Fibroblast of the conjunctiva (primary cell): ENCODE results near the gene ATP6AP1.

Experiments used
- DNase-seq: peaks from one replicate; pipeline ENCODE4 v3.0.0-alpha.2; 2010; ENCODE audit warnings: low read depth

The ATP6AP1 gene

DNA sequence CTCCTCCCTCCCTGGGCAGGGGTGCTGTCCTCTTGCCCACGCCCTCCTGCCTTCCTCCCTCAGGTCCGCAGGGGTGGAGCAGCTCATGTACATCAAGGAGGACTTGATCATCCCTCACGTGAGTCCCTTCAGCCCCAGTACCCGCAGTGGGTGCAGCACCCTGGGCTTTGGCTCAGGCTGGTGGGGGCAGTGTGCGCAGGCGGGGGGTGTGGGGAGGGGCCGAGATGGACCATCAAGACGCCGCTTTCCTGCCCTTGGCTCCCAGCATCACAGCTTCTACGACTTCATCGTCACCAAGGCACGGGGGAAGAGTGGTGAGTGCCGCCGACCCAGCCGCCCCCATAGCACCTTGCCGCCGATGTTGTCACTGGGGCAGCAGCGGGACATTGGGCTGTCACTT is 21.1 kb downstream of the ATP6AP1 start:
- DNase-seq, result no peak

DNA sequence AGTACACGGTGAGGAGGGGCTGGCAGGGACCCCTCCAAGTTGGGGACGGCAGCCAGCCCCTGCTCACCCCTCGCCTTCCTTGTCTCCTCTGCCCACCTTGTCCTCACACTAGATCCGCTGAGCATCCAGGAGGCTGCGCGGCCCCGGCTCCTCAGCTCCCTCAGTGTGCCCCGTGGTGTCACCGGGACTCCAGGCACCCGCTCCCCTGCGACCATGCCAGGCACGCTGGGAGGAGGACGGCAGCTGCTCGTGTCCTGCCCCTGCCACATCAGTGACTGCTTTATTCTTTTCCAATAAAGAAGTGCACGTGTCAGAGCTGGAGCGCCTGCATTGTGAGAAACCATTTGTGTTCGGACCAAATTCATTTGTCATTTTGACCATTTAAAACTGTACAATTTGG is 21.8 kb downstream of the ATP6AP1 start:
- no peak for DNase-seq

DNA sequence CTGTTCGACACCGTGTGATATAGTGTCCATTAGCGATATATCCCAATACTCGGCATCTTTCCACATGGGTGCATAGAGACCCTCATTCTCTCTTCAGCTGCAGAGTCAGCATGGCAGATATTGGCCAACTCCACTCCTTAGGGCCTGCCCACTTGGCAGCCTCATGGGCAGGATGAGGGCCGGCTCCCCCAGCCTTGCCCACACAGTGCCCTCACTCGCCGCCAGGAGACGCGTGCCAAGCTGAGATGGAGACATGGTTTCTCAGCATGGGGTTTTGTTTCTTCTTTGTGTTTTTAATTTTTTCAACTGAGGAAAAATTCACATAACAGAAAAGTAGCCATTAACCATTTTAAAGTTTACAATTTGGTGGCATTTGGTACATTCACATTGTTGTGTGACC is 24.3 kb downstream of the ATP6AP1 start:
- no peak for DNase-seq

DNA sequence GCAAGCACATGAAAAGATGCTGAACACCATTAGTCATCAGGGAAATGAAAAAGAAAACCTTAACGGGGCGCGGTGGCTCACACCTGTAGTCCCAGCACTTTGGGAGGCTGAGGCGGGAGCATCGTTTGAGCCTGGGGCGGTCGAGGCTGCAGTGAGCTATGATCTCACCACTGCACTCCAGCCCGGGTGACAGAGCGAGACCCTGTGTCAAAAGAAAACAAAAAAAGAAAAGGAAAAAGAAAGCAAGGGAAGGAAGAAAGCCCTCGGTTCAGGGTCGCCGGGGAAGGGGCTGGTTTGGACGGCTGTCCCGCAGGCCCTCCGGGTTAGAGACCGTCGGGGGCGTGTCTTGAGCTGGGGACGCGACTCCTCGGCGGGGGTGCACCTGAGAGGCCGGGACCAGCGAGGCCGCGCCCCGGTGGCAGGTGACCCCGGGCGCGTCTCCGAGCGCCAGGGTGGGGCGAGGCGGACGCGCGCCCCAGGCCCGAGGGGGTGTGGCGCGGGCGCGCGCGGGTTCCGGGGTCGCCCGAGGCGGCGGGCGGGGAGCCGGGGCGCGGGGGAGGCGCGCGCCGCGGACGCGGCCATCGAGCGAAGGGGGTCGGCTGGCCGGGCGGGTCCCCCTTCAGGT is 29.1 kb downstream of the ATP6AP1 start:
- DNase-seq, result no peak

DNA sequence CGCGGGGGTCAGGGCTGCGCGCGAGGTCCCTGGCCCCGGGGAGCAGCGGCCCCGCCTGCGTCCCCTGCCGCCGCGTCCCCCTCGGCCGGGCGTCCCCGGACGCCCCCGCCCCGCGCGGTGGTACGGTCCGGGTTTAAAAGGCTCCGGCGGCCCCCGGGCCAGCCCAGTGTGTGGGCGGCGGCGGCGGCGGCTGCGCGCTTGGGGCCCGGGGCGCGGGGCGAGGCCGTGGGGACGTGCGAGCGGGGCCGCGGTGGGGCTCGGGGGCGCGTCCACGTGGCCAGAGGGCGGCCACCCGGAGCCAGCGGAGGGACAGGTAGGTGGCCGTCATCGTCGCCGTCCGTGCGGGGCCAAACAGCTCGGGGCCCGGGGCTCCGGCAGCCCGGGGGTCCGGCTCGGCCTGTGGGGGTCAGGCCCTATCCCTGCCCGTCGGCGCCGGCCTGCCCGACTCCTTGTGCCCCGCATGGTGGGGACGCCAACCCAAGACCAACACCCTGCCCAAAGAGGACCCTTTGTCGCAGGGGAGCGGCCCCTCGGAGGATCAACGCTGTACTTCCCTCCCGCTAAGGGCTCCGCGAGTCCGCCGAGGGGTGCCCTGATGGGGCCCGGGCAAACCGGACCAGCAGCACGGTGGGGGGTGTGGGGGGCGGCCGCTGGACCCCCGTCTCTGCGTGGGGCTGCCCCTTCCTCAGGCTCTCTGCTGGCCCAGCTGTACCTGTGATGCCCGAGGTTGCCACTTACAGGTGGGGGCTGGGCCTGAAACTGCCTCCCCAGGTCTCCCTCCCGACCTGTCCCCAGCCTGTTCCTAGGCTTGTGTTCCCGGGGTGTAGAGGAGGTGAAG is 29.9 kb downstream of the ATP6AP1 start, which contains the start of gene PLXNA3:
Gene PLXNA3, plus strand, starts transcription at position 166 of the 838 bp plus-strand sequence. CDS start 1,903 bp downstream, outside the sequence.
- no peak for DNase-seq

DNA sequence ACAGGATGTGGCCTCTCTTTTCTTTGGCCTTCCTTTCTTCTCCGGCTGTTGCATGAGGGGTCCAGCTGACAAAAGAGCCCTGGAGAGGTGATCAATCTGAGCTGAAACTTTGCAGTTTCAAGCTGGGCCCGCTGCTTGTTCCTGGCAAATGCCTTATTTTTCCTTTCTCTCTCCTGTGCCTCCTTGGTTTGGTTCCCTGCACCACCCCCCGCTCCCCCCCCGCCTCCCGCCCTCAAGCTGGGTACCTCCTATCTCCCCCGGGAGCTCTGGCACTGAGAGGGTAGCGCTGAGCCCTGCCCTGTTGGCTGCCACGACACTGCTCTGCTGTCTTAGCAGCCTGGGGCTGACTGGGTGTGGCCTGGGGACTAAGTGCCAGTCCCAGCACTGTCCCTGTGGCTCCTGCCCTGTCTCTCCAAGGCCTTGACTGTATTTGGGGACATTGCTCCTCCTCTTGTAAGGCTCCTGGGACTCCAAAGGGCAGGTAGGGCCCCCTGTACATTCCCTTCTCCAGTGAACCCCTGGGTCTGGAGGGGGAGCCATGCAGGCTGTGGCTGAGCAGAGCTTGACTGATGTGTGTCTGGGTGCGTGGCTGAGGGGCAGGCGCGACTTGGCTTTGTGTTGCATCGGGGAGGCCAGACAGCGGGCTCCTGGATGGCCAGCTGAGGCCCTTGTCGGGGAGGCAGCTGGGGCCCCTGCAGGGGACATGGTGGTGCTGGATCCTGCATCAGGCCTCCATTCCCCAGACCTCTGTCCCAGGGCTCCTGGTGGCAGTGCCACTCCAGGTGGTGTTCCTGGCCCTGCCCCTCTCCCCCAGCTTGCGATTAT is 30.7 kb downstream of the ATP6AP1 start:
- DNase-seq, result no peak

DNA sequence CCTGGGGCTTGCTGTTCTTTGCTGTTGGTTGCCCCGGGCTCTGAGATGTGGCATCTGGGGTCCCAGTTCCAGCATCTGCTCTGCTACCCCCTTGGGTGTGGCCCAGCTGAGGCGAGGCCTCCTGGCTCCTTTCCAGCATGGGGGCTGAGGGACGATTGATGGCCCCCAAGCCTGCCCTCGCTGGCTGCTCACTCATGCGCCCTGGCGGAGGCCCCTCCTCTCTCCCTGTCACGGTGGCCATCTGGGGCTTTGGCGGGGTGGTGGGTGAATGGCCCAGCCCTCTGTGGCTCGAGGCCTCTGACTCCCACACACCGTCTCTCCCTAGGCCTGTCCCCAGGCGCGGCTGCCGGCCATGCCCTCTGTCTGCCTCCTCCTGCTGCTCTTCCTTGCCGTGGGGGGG is 31.4 kb downstream of the ATP6AP1 start:
- DNase-seq, result no peak

DNA sequence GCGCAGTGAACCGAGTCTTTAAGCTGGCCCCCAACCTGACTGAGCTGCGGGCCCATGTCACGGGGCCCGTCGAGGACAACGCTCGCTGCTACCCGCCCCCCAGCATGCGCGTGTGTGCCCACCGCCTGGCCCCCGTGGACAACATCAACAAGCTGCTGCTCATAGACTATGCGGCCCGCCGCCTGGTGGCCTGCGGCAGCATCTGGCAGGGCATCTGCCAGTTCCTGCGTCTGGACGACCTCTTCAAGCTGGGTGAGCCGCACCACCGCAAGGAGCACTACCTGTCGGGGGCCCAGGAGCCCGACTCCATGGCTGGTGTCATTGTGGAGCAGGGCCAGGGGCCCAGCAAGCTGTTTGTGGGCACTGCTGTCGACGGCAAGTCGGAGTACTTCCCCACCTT is 31.8 kb downstream of the ATP6AP1 start:
- DNase-seq, result no peak

DNA sequence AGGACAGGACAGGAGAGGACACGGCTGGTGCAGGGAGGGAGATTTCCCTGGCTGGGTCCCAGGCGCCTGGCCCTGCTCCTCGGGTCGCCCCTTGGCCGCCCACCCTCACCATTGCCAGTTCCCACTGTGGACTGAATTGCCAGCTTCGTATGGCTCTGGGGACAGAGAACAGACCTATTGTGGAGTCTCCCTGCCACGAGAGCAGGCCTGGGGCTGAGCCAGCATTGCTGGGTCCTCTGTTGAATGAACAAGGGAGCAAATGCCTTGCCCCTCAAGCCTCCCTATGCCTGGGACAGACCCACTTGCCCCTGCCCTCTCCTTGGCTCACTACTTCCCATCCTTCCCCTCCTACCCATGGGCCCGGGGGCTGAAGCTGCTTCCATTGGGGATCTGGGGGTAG is 33.9 kb downstream of the ATP6AP1 start:
- no peak for DNase-seq

DNA sequence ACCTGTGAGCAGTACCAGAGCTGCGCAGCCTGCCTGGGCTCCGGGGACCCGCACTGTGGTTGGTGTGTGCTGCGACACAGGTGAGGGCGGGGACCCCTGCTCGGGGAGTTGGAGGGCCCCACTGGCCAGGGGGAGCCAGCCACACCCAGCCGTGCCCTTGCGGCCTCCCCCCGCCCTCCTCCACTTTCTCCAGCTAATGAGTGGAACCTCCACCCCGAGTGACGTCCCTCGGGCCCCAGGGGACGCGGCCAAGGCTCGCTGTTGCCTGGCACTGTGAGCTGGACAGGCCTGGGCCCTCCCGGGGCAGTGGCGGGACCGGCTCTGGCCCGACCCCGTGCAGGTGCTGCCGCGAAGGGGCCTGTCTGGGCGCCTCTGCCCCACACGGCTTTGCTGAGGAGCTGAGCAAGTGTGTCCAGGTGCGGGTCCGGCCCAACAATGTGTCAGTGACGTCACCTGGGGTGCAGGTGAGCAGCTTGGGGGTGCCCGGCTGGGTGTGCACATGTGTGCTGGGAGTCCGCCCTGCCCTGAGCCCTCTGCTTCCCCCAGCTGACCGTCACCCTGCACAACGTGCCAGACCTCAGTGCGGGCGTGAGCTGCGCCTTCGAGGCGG is 35.2 kb downstream of the ATP6AP1 start:
- no peak for DNase-seq

DNA sequence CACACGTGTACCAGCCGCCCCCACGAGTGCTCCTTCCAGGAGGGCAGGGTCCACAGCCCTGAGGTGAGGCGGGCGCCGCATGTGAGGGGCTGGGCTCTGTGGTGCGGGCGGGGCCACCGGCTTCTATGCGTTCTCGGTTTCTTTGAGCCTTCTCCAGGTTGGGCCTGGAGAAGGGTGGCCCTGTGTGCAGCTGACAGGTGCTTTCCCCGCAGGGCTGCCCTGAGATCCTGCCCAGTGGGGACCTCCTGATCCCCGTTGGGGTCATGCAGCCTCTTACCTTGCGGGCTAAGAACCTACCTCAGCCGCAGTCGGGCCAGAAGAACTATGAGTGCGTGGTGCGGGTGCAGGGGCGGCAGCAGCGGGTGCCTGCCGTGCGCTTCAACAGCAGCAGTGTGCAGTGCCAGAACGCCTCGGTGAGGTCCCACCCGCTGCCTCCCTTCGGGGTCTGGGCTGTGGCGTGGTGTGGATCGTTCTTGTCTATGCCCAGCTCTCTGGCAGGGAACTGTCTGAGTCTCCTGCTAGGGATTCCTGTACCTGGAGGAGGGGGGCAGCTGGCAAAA is 36.4 kb downstream of the ATP6AP1 start:
- no peak for DNase-seq

DNA sequence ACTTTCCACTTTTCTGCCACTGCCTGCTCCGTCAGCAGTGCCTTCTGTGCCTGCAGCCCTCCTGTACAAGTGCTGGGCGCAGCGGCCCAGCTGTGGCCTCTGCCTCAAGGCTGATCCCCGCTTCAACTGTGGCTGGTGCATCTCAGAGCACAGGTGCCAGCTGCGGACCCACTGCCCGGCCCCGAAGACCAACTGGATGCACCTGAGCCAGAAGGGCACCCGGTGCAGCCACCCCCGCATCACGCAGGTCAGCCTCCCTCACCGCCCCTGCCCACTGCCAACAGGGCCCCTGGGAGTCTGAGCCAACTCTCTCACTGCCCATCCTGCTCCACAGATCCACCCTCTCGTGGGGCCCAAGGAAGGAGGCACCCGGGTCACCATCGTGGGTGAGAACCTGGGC is 37.1 kb downstream of the ATP6AP1 start:
- DNase-seq, result no peak

DNA sequence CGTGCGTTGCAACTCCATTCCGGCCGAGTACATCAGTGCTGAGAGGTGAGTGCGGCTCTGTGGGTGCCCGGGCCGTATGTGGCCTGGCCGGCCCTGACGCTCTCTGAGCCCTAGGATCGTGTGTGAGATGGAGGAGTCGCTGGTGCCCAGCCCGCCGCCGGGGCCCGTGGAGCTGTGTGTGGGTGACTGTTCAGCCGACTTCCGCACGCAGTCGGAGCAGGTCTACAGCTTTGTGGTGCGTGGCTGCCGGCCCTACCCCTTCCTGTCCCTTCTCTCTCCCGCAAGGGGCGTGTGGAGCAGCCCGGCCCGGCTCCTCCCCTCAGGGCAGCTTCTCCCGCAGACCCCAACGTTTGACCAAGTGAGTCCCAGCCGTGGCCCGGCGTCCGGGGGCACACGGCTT is 37.6 kb downstream of the ATP6AP1 start:
- DNase-seq, result no peak

DNA sequence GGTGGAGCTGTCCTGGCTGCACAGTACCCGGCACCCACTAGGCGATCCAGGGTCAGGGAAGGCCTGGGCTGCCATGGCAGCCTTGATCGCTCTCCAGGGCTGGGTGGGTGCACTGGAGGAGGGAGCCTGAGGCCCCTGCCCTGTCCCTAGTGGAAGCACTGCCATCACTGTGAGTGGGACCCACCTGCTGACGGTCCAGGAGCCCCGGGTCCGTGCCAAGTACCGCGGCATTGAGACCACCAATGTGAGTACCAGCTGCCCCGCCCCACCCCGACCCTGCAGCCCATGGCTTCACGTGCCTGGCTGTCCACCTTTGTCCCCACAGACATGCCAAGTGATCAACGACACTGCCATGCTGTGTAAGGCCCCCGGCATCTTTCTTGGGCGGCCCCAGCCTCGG is 38.4 kb downstream of the ATP6AP1 start:
- no peak for DNase-seq

DNA sequence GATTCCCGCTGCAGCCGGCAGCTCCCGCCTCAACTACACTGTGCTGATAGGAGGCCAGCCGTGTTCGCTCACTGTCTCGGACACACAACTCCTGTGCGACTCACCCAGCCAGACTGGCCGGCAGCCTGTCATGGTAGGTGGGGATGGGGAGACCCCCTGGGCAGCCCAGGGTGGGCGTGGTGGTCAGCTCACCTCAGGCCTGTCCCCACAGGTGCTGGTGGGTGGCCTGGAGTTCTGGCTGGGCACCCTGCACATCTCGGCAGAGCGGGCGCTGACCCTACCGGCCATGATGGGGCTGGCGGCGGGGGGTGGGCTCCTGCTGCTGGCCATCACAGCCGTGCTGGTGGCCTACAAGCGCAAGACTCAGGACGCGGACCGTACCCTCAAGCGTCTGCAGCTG is 39.1 kb downstream of the ATP6AP1 start:
- no peak for DNase-seq

DNA sequence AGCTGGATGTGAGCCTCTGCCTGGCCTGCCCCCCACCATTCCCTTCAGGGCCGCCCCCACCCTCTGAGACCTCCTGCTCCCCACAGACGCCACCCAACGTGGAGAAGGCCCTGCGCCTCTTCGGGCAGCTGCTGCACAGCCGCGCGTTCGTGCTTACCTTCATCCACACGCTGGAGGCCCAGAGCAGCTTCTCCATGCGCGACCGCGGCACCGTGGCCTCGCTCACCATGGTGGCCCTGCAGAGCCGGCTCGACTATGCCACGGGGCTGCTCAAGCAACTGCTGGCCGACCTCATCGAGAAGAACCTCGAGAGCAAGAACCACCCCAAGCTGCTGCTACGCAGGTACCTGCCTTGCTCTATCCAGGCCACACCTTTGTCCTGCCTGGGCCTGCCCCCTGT is 39.7 kb downstream of the ATP6AP1 start:
- DNase-seq, result no peak

DNA sequence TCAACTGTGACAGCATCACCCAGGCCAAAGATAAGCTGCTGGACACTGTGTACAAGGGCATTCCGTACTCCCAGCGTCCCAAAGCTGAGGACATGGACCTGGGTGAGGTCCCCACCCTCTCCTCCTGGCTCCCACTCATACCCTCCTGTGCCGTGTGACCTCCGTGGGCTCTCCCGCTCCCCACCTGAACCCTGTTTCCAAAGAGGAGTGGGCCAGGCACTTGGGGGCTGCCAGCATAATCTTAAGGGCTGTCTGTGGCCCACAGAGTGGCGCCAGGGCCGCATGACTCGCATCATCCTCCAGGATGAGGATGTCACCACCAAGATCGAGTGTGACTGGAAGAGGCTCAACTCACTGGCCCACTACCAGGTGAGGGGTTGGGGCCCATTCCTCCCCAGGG is 40.6 kb downstream of the ATP6AP1 start:
- DNase-seq, result no peak

DNA sequence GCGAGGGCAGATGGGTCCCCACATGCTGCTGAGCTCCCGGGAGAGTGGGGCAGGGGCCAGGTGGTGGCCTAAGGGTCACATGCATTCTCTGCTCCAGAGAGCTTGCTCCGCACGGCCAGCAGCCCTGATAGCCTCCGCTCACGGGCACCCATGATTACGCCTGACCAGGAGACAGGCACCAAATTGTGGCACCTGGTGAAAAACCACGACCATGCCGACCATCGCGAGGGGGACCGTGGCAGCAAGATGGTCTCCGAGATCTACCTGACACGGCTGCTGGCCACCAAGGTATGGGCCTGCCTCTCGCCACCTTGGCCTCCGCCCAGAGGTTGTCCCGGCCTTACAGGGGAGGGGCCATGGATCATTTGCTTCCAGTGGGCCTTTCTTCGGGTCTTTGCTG is 41.4 kb downstream of the ATP6AP1 start:
- no peak for DNase-seq

DNA sequence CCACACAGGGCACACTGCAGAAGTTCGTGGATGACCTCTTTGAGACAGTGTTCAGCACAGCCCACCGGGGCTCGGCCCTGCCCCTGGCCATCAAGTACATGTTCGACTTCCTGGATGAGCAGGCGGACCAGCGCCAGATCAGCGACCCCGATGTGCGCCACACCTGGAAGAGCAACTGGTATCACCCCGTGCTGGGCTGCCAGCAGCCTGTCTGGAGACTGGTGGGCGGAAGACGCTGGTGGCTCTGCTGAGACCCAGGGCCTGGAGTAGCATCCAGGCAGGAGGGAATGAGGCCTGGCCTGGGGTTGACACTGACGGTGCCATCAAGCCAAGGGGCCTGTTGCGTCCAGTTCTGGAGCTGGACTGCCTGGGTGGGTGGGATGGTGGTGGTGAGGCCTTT is 42.0 kb downstream of the ATP6AP1 start:
- no peak for DNase-seq

DNA sequence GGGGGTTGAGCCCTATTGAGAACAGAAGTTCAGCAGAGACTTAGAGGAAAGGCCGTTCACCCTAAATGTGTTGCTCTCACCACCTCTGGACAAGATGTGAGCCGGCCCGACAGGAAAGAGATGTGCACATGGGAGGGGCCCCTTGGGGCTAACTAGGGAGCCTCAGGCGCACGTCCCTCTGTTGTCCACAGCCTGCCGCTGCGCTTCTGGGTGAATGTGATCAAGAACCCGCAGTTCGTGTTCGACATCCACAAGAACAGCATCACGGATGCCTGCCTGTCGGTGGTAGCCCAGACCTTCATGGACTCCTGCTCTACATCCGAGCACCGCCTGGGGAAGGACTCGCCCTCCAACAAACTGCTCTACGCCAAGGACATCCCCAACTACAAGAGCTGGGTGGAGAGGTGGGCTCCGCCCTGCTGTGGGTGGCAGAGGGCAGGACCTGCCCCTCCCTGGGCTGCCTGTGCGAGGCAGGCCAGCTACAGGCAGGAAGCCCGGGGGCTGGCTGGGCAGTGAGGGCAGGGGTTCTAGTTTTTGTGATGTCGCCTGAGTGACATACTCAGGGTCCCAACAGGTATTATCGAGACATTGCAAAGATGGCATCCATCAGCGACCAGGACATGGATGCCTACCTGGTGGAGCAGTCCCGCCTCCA is 42.6 kb downstream of the ATP6AP1 start:
- DNase-seq, result no peak

DNA sequence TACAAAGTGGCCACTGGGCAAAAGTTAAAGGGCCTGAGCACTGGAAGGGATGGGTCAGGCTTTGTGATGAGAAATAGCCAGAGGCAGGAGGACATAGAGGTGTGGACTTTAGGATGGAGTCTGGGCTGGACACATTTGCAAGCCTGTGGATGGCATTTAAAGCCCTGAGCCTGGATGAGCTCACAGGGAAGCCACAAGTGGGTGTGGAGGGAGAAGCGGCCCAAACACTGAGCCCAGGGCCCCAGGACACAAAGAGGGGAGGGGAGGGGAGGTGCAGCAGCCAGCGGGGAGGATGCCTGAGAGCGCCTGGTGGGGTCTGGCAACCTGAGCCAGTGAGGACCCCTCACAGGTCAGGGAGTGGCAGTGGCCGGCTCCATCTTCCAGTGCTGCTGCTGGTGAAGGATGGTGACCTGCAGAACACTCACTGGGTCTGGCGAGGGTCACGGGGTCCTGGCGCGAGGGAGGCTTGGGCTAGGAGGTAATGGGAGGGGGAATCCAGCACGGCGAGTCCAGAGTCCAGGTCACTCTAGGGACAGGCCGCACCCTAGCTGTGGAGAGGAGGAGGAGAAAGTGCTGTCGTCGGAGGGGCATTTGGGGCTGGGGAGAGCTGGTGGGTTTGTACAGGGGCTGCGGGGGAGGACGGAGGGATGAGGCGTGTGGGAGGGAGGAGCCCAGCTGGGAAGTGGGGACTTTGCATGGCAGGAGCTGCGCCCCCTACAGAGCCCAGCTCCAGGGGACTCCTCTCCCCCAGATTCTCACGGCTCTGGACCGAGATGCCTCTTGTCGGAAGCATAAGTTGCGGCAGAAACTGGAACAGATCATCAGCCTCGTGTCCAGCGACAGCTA is 43.6 kb downstream of the ATP6AP1 start:
- DNase-seq, result no peak
